Retinal pigment epithelial cell (primary cell): ENCODE results near the gene MAGEA4.

Experiments used
- DNase-seq: peaks from one replicate; pipeline ENCODE4 v3.0.0-alpha.2; 2010; ENCODE audit warnings: low read depth
- H3K4me3 ChIP-seq: 2 replicates; pipeline ENCODE4 v1.5.1; 2011; ENCODE audit warnings: mild to moderate bottlenecking, low read length, control low read depth, moderate library complexity
- CTCF ChIP-seq: conservative IDR thresholded peaks from 2 replicates; pipeline ENCODE4 v1.5.1; 2011; ENCODE audit warnings: low read depth, low read length, control low read depth, inconsistent platforms

MAGEA4 gene

DNA sequence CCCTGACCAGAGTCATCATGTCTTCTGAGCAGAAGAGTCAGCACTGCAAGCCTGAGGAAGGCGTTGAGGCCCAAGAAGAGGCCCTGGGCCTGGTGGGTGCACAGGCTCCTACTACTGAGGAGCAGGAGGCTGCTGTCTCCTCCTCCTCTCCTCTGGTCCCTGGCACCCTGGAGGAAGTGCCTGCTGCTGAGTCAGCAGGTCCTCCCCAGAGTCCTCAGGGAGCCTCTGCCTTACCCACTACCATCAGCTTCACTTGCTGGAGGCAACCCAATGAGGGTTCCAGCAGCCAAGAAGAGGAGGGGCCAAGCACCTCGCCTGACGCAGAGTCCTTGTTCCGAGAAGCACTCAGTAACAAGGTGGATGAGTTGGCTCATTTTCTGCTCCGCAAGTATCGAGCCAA, 11.0 kb downstream of the MAGEA4 start:
- no peak overlapping the region for H3K4me3 ChIP-seq
- no peak for DNase-seq
- TF ChIP-seq CTCF = no peak

- no peak overlapping the region for H3K4me3 ChIP-seq
- no peak for DNase-seq
- TF ChIP-seq CTCF = no peak
Observed at GRCh38 chrX:151929126-151929525, 16.4 kb downstream of the MAGEA4 start.

DNA sequence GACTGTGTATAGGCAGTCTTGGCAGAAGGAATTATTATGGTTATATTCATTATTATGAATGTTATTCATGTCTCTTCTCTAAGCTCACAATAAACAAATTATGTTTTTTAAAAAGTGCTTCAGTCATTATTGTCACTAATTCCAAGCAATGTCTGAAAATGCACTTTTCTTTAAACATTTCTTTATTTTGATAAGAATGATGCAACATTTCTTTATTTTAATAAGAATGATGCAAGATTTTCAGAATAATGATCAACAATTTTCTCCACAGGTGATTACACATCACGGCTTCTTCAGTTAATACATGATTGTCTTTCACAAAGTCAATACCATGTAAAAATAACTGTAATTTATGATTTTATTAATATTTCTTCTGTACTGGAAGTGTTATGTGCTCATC, 22.7 kb downstream of the MAGEA4 start:
- no peak overlapping the region for H3K4me3 ChIP-seq
- no peak for DNase-seq
- TF ChIP-seq CTCF = no peak

DNA sequence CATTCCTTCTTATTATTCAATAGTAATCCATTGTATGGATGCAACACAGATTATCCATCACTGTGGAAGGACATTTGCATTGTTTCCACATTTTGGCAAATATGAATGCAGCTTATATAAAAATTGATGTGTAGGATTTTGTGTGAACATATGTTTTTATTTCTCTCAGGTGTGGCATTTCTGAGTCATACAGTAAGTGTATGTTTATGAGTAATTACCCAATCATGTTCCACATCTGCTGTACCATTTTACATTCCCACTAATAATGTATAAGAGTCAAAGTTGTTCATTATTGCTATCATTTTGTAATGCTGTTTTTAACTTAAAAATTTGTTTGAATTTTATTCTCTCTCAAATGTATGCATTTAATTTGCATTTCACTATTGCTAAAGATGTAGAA, 25.5 kb downstream of the MAGEA4 start:
- DNase-seq = no peak
- H3K4me3 ChIP-seq = no peak overlapping the region
- TF ChIP-seq CTCF = no peak

DNA sequence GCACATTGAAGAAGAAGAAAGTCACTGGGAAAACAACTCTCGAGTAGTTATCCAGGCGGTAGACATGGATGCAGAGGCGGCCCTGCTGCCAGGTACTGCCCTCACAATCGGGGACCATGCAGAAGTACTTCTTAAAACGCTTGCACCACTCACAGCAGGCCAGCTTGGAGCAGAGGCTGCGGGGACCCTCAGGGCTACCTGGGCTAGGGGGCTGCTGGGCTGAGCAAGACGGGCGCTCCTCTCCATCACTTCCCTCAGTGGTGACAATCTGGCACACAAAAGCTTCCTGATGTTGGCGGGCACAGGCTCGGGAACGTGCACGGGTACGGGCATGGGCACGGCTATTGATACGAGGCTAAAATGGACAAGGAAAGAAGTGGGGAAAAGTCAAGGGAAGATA, 42.0 kb downstream of the MAGEA4 start:
- H3K4me3 ChIP-seq = no peak overlapping the region
- no peak for TF ChIP-seq CTCF
- no peak for DNase-seq

GRCh38 chrX:151958101-151958500, 45.4 kb downstream of the MAGEA4 start:
- no peak overlapping the region for H3K4me3 ChIP-seq
- DNase-seq = no peak
- no peak for TF ChIP-seq CTCF

GRCh38 chrX:151962034-151962433, 49.3 kb downstream of the MAGEA4 start:
- no peak for DNase-seq
- no peak for TF ChIP-seq CTCF
- H3K4me3 ChIP-seq = no peak overlapping the region
